Measurements from ENCODE around the gene ABCG1.

GRCh38 chr21:42341776-42342542 is 123.0 kb downstream of the ABCG1 start:
- TF ChIP-seq ESRRA (IDR thresholded peaks at IDR 0.05; ENCODE audit: borderline replicate concordance, low read length) (no peak), CTCF (IDR thresholded peaks at IDR 0.05) (no peak)
